GM23338 (cell line): ENCODE results near the gene MAP7D1.

ENCODE experiments used
- CREB1 ChIP-seq: fragments of 250-450 bp; sonication (Bioruptor Pico); IDR thresholded peaks from 2 replicates; pipeline ENCODE4 v1.5.0; 2020; ENCODE audit warnings: low read depth, mild to moderate bottlenecking, moderate library complexity
- EZH2 ChIP-seq: fragments of 200-600 bp; sonication (generic); IDR thresholded peaks from one replicate; pipeline ENCODE4 v1.8.0; 2017; ENCODE audit warnings: antibody characterized with exemption, mild to moderate bottlenecking, low read depth; ENCODE audit not compliant: unreplicated experiment
- JUNB ChIP-seq: IDR thresholded peaks from one replicate; pipeline ENCODE4 v1.6.1; 2016; ENCODE audit warnings: antibody characterized with exemption; ENCODE audit not compliant: unreplicated experiment
- TF ChIP-seq, protein P1 (sequence below), 2 experiments: fragments of 200-600 bp in 1 of 2; sonication (generic) in 1 of 2; conservative IDR thresholded peaks; 2 replicates each; pipeline versions ENCODE4 v1.5.1 to v1.6.1; 2016 to 2017; ENCODE audit warnings: antibody characterized with exemption in 2 of 2, low read depth in 2 of 2, mild to moderate bottlenecking in 2 of 2, moderate library complexity in 1 of 2
- TF ChIP-seq, protein P2 (sequence below): IDR thresholded peaks from one replicate; pipeline ENCODE4 v1.6.1; 2018; ENCODE audit warnings: antibody characterized with exemption; ENCODE audit not compliant: unreplicated experiment
- TF ChIP-seq, protein P3 (sequence below): fragments of 250-450 bp; sonication (Bioruptor Pico); IDR thresholded peaks from 2 replicates; pipeline ENCODE4 v1.5.0; 2020; ENCODE audit warnings: mild to moderate bottlenecking, moderate library complexity

DNA sequence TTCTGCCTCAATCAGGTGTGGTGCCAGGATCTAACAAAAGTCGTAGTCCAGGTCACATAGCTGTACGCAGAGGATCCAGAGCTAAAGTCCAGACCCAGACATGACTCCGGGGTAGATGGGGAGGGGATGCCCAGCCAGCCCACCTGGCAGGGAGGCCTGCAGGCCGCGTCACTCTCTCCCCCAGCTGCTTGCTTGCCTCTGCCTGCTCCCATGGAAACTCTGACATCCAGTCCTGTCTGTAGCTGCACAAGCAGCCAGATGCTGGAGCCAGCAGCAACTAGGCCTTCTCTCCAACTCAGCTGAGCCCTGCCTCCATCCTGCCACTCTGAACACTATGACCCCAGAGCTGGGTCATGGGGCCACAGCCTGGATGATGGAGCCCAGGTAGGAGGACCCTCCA lies 39.1 kb upstream of the MAP7D1 start:
- TF ChIP-seq CREB1 (no peak), EZH2 (no peak), JUNB (no peak)
- TF ChIP-seq, protein P1, sequence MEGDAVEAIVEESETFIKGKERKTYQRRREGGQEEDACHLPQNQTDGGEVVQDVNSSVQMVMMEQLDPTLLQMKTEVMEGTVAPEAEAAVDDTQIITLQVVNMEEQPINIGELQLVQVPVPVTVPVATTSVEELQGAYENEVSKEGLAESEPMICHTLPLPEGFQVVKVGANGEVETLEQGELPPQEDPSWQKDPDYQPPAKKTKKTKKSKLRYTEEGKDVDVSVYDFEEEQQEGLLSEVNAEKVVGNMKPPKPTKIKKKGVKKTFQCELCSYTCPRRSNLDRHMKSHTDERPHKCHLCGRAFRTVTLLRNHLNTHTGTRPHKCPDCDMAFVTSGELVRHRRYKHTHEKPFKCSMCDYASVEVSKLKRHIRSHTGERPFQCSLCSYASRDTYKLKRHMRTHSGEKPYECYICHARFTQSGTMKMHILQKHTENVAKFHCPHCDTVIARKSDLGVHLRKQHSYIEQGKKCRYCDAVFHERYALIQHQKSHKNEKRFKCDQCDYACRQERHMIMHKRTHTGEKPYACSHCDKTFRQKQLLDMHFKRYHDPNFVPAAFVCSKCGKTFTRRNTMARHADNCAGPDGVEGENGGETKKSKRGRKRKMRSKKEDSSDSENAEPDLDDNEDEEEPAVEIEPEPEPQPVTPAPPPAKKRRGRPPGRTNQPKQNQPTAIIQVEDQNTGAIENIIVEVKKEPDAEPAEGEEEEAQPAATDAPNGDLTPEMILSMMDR (conservative IDR thresholded peaks at IDR 0.05; ENCODE audit: low read depth in 2 of 2) = no peak
- TF ChIP-seq, protein P2, sequence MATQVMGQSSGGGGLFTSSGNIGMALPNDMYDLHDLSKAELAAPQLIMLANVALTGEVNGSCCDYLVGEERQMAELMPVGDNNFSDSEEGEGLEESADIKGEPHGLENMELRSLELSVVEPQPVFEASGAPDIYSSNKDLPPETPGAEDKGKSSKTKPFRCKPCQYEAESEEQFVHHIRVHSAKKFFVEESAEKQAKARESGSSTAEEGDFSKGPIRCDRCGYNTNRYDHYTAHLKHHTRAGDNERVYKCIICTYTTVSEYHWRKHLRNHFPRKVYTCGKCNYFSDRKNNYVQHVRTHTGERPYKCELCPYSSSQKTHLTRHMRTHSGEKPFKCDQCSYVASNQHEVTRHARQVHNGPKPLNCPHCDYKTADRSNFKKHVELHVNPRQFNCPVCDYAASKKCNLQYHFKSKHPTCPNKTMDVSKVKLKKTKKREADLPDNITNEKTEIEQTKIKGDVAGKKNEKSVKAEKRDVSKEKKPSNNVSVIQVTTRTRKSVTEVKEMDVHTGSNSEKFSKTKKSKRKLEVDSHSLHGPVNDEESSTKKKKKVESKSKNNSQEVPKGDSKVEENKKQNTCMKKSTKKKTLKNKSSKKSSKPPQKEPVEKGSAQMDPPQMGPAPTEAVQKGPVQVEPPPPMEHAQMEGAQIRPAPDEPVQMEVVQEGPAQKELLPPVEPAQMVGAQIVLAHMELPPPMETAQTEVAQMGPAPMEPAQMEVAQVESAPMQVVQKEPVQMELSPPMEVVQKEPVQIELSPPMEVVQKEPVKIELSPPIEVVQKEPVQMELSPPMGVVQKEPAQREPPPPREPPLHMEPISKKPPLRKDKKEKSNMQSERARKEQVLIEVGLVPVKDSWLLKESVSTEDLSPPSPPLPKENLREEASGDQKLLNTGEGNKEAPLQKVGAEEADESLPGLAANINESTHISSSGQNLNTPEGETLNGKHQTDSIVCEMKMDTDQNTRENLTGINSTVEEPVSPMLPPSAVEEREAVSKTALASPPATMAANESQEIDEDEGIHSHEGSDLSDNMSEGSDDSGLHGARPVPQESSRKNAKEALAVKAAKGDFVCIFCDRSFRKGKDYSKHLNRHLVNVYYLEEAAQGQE = no peak
- TF ChIP-seq, protein P3, sequence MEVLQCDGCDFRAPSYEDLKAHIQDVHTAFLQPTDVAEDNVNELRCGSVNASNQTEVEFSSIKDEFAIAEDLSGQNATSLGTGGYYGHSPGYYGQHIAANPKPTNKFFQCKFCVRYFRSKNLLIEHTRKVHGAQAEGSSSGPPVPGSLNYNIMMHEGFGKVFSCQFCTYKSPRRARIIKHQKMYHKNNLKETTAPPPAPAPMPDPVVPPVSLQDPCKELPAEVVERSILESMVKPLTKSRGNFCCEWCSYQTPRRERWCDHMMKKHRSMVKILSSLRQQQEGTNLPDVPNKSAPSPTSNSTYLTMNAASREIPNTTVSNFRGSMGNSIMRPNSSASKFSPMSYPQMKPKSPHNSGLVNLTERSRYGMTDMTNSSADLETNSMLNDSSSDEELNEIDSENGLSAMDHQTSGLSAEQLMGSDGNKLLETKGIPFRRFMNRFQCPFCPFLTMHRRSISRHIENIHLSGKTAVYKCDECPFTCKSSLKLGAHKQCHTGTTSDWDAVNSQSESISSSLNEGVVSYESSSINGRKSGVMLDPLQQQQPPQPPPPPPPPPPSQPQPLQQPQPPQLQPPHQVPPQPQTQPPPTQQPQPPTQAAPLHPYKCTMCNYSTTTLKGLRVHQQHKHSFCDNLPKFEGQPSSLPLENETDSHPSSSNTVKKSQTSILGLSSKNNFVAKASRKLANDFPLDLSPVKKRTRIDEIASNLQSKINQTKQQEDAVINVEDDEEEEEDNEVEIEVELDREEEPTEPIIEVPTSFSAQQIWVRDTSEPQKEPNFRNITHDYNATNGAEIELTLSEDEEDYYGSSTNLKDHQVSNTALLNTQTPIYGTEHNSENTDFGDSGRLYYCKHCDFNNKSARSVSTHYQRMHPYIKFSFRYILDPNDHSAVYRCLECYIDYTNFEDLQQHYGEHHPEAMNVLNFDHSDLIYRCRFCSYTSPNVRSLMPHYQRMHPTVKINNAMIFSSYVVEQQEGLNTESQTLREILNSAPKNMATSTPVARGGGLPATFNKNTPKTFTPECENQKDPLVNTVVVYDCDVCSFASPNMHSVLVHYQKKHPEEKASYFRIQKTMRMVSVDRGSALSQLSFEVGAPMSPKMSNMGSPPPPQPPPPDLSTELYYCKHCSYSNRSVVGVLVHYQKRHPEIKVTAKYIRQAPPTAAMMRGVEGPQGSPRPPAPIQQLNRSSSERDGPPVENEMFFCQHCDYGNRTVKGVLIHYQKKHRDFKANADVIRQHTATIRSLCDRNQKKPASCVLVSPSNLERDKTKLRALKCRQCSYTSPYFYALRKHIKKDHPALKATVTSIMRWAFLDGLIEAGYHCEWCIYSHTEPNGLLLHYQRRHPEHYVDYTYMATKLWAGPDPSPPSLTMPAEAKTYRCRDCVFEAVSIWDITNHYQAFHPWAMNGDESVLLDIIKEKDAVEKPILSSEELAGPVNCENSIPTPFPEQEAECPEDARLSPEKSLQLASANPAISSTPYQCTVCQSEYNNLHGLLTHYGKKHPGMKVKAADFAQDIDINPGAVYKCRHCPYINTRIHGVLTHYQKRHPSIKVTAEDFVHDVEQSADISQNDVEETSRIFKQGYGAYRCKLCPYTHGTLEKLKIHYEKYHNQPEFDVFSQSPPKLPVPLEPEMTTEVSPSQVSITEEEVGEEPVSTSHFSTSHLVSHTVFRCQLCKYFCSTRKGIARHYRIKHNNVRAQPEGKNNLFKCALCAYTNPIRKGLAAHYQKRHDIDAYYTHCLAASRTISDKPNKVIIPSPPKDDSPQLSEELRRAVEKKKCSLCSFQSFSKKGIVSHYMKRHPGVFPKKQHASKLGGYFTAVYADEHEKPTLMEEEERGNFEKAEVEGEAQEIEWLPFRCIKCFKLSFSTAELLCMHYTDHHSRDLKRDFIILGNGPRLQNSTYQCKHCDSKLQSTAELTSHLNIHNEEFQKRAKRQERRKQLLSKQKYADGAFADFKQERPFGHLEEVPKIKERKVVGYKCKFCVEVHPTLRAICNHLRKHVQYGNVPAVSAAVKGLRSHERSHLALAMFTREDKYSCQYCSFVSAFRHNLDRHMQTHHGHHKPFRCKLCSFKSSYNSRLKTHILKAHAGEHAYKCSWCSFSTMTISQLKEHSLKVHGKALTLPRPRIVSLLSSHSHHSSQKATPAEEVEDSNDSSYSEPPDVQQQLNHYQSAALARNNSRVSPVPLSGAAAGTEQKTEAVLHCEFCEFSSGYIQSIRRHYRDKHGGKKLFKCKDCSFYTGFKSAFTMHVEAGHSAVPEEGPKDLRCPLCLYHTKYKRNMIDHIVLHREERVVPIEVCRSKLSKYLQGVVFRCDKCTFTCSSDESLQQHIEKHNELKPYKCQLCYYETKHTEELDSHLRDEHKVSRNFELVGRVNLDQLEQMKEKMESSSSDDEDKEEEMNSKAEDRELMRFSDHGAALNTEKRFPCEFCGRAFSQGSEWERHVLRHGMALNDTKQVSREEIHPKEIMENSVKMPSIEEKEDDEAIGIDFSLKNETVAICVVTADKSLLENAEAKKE = no peak
